ENCODE results near the gene MCEE.
A peak's percentile ranks its signal among the peaks of the same experiment; 100 is the strongest.
"Not testable (repeated sequence)": the region's sequence is repeated elsewhere in the genome, so short reads cannot be mapped to it uniquely, and the experiment has no call there.

Gene MCEE

DNA sequence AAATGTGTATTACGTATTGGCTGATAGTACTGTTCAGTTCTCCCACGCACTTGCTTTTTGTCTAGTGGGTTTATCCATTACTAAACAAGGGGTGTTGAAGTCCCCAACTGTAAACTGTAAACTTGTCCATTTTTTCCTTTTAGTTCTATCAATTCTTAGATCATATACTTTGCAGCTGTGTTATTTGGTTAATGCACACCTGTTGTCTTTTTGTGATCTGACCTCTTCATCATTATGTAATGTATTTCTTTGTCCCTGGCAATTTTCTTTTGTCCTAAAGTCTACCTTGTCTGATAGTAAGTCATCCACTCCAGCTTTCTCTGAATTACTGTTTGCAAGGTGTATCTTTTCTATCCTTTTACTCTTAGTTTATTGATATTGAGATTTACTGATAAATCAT lies 21.9 kb downstream of the MCEE start:
- H3K4me1 ChIP-seq (ENCODE audit: insufficient read depth, poor library complexity, severe bottlenecking), result no peaks in the 10 kb centered on the region
- TF ChIP-seq, protein P1, sequence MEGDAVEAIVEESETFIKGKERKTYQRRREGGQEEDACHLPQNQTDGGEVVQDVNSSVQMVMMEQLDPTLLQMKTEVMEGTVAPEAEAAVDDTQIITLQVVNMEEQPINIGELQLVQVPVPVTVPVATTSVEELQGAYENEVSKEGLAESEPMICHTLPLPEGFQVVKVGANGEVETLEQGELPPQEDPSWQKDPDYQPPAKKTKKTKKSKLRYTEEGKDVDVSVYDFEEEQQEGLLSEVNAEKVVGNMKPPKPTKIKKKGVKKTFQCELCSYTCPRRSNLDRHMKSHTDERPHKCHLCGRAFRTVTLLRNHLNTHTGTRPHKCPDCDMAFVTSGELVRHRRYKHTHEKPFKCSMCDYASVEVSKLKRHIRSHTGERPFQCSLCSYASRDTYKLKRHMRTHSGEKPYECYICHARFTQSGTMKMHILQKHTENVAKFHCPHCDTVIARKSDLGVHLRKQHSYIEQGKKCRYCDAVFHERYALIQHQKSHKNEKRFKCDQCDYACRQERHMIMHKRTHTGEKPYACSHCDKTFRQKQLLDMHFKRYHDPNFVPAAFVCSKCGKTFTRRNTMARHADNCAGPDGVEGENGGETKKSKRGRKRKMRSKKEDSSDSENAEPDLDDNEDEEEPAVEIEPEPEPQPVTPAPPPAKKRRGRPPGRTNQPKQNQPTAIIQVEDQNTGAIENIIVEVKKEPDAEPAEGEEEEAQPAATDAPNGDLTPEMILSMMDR (IDR thresholded peaks at IDR 0.05; ENCODE audit: poor library complexity, severe bottlenecking), result no peak
- H3K4me3 ChIP-seq (ENCODE audit: severe bottlenecking), result no peak overlapping the region
- peaks cover 11% of the 10 kb centered on the region for H3K36me3 ChIP-seq (ENCODE audit: low read depth)
- no peak overlapping the region for H3K27ac ChIP-seq (ENCODE audit: poor library complexity, severe bottlenecking)
- no peaks in the 10 kb centered on the region for H3K9me3 ChIP-seq (ENCODE audit: severe bottlenecking)
- no peak for DNase-seq (ENCODE audit: low spot score)
- ATAC-seq (ENCODE audit: low read depth), result no peak
- H3K27me3 ChIP-seq (ENCODE audit: insufficient read depth, poor library complexity, severe bottlenecking), result no peaks in the 10 kb centered on the region

DNA sequence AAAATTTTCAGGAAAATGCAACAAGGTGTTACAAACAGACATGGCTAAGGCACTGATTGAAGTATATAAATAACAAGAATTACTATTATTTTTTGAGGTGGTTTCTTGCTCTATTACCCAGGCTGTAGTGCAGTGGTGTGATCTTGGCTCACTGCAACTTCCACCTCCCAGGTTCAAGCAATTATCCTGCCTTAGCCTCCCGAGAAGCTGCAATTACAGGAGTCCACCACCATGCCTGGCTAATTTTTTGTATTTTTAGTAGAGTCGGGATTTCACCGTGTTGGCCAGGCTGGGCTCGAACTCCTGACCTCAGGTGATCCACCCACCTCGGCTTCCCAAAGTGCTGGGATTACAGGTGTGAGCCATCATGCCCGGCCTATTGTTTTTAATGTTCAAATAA lies 23.6 kb downstream of the MCEE start:
- H3K4me3 ChIP-seq (ENCODE audit: severe bottlenecking); H3K27ac ChIP-seq (ENCODE audit: poor library complexity, severe bottlenecking); H3K27me3 ChIP-seq (ENCODE audit: insufficient read depth, poor library complexity, severe bottlenecking); H3K4me1 ChIP-seq (ENCODE audit: insufficient read depth, poor library complexity, severe bottlenecking); H3K9me3 ChIP-seq (ENCODE audit: severe bottlenecking); ATAC-seq (ENCODE audit: low read depth); DNase-seq (ENCODE audit: low spot score): not testable (repeated sequence)
- peaks cover 11% of the 10 kb centered on the region for H3K36me3 ChIP-seq (ENCODE audit: low read depth)

DNA sequence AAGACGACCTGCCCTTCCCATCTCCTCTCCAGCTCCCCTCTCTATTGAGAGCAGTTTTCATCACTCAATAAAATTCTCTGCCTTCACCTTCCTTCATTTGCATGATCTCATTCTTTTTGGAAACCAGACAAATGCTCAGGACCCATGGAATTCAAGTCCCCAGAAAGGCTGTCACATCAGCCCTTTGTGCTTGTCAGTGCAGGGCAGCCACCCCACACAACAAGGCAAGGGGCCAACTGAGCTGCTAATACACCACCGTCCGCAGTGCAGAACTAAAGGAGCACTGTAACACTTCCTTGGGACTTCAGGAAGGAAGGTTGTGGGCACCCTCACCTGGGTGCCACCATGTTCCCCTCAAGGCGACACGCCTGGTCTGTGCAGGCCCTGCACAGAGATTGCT lies 26.2 kb downstream of the MCEE start:
- Histone ChIP-seq H3K4me1 (ENCODE audit: insufficient read depth, poor library complexity, severe bottlenecking) (peaks cover 6% of the 10 kb centered on the region), H3K27ac (ENCODE audit: poor library complexity, severe bottlenecking) (no peak overlapping the region), H3K27me3 (ENCODE audit: insufficient read depth, poor library complexity, severe bottlenecking) (no peaks in the 10 kb centered on the region), H3K36me3 (ENCODE audit: low read depth) (no peaks in the 10 kb centered on the region), H3K9me3 (ENCODE audit: severe bottlenecking) (no peaks in the 10 kb centered on the region), H3K4me3 (ENCODE audit: severe bottlenecking) (no peak overlapping the region)
- no peak for DNase-seq (ENCODE audit: low spot score)
- TF ChIP-seq, protein P1 (IDR thresholded peaks at IDR 0.05; ENCODE audit: poor library complexity, severe bottlenecking), result no peak
- ATAC-seq (ENCODE audit: low read depth), result no peak

DNA sequence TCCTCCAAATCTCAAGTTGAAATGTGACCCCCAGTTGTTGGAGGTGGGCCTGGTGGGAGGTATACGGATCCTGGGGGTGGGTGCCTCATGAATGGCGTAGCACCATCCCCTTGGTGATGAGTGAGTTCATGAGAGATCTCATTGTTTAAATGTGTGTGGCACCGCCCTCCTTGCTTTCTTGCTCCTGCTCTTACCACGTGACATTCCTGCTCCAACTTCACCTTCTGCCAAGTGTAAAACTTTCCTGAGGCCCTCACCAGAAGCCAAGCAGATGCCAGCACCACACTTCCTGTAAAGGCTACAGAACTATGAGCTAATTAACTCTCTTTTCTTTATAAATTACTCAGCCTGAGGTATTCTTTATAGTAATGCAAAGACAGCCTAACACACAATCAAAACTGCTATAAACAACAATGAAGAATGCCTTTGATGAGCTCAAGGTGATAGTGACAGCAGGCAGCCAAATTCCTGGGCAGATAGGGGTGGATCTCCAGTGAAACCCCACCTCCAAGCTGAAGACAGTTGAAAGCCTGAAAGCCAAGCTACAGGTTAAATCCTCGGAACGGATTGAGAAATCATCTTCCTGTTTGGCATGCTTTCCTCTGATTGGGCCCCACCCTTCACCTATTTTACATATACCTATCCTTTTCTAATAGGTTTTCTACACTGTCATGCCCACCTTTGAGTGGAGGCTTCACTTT lies 26.9 kb downstream of the MCEE start:
- no peak overlapping the region for H3K4me3 ChIP-seq (ENCODE audit: severe bottlenecking)
- H3K27me3 ChIP-seq (ENCODE audit: insufficient read depth, poor library complexity, severe bottlenecking), result no peaks in the 10 kb centered on the region
- H3K4me1 ChIP-seq (ENCODE audit: insufficient read depth, poor library complexity, severe bottlenecking), result peaks cover 6% of the 10 kb centered on the region
- DNase-seq (ENCODE audit: low spot score), result no peak
- no peak for ATAC-seq (ENCODE audit: low read depth)
- H3K27ac ChIP-seq (ENCODE audit: poor library complexity, severe bottlenecking), result no peak overlapping the region
- TF ChIP-seq, protein P1 (IDR thresholded peaks at IDR 0.05; ENCODE audit: poor library complexity, severe bottlenecking), result no peak
- H3K36me3 ChIP-seq (ENCODE audit: low read depth), result no peaks in the 10 kb centered on the region
- H3K9me3 ChIP-seq (ENCODE audit: severe bottlenecking), result no peaks in the 10 kb centered on the region

DNA sequence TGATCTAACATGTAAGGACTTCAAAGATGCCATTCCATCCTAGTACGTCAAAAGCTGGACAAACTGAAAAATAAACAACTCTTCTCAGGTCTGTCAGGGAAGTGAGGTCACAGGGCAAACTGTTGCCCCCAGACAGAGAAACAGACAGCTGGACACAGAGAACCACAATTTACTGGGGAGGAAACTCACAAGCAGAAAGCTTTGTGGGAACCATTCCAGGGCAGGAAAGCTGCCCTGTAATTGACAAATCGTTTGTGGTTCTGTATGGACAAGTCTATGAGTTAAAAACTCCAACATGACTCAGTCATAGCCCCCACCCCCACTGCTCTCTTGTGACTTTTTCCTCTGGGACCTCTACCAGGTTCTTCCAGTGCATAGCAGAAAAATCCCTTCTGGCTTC lies 28.4 kb downstream of the MCEE start:
- no peaks in the 10 kb centered on the region for H3K9me3 ChIP-seq (ENCODE audit: severe bottlenecking)
- DNase-seq (ENCODE audit: low spot score) (no peak), ATAC-seq (ENCODE audit: low read depth) (peak; percentile 64; the same call in 2 of the 3 replicates)
- no peak overlapping the region for H3K4me3 ChIP-seq (ENCODE audit: severe bottlenecking)
- no peaks in the 10 kb centered on the region for H3K36me3 ChIP-seq (ENCODE audit: low read depth)
- H3K4me1 ChIP-seq (ENCODE audit: insufficient read depth, poor library complexity, severe bottlenecking), result peaks cover 6% of the 10 kb centered on the region
- peak overlapping the region; percentile 18 for H3K27ac ChIP-seq (ENCODE audit: poor library complexity, severe bottlenecking)
- TF ChIP-seq, protein P1 (IDR thresholded peaks at IDR 0.05; ENCODE audit: poor library complexity, severe bottlenecking), result no peak
- H3K27me3 ChIP-seq (ENCODE audit: insufficient read depth, poor library complexity, severe bottlenecking), result no peaks in the 10 kb centered on the region
